Measurements from ENCODE around the gene FRMD6. TPM values are rescaled to one million over a fixed set of nuclear protein-coding genes. Genes with fewer than 3 reads are reported as not detected.
"Not testable (repeated sequence)": the region's sequence is repeated elsewhere in the genome, so short reads cannot be mapped to it uniquely, and the experiment has no call there.

Gene FRMD6
- total RNA-seq, 4 donors from 2014 or later = 35.7 to 44.9 (median 37.5) TPM

GRCh38 chr14:51759950-51760349, 108.2 kb downstream of the FRMD6 start:
- 92% methylated on average over 18 of the region's 18 CpGs for WGBS
- Histone ChIP-seq H3K27ac (replicated peaks in 1 of 4) (no peak overlapping the region), H3K36me3 (no peaks in the 10 kb centered on the region), H3K9me3 (no peaks in the 10 kb centered on the region), H3K27me3 (no peaks in the 10 kb centered on the region), H3K4me3 (no peak overlapping the region), H3K4me1 (no peaks in the 10 kb centered on the region)
- no peak for DNase-seq (ENCODE audit: extremely low spot score)
- TF ChIP-seq POLR2A (IDR thresholded peaks at IDR 0.05; ENCODE audit: low read depth) = no peak
- no peak for TF ChIP-seq POLR2AphosphoS5 (IDR thresholded peaks at IDR 0.05)
- no peak for TF ChIP-seq EP300 (IDR thresholded peaks at IDR 0.05)
- TF ChIP-seq CTCF (IDR thresholded peaks at IDR 0.05) = no peak
- intact Hi-C loops (cut with DNase I) = no loop called here

GRCh38 chr14:51765726-51766125, 114.0 kb downstream of the FRMD6 start:
- H3K27me3 ChIP-seq; H3K4me3 ChIP-seq; H3K9me3 ChIP-seq; H3K4me1 ChIP-seq; H3K36me3 ChIP-seq; intact Hi-C loops (cut with DNase I); DNase-seq (ENCODE audit: extremely low spot score); H3K27ac ChIP-seq (replicated peaks in 1 of 4): not testable (repeated sequence)
- WGBS = 94% methylated on average over 11 of the region's 13 CpGs

- 80% methylated on average over 7 of the region's 8 CpGs for WGBS
- H3K9me3 ChIP-seq; H3K4me3 ChIP-seq; H3K27me3 ChIP-seq; H3K36me3 ChIP-seq; H3K4me1 ChIP-seq; DNase-seq (ENCODE audit: extremely low spot score); H3K27ac ChIP-seq (replicated peaks in 1 of 4); intact Hi-C loops (cut with DNase I): not testable (repeated sequence)
Measured at GRCh38 chr14:51766586-51766985, 114.9 kb downstream of the FRMD6 start.

GRCh38 chr14:51769261-51769660, 117.6 kb downstream of the FRMD6 start:
- H3K4me3 ChIP-seq; H3K9me3 ChIP-seq; intact Hi-C loops (cut with DNase I); DNase-seq (ENCODE audit: extremely low spot score); H3K4me1 ChIP-seq; H3K27ac ChIP-seq (replicated peaks in 1 of 4); H3K36me3 ChIP-seq; H3K27me3 ChIP-seq: not testable (repeated sequence)
- WGBS = 85% methylated on average over 7 of the region's 7 CpGs

GRCh38 chr14:51774209-51774608, 122.5 kb downstream of the FRMD6 start:
- H3K27ac ChIP-seq (replicated peaks in 1 of 4) = no peak overlapping the region
- intact Hi-C loops (cut with DNase I) = no loop called here
- DNase-seq (ENCODE audit: extremely low spot score) = no peak
- WGBS = 94% methylated on average over 15 of the region's 19 CpGs
- H3K9me3 ChIP-seq = no peaks in the 10 kb centered on the region
- H3K4me1 ChIP-seq = peaks cover 0 to 6% (median 3%) of the 10 kb centered on the region in 4 donors
- H3K36me3 ChIP-seq = no peaks in the 10 kb centered on the region
- no peak for TF ChIP-seq POLR2AphosphoS5 (IDR thresholded peaks at IDR 0.05)
- no peak for TF ChIP-seq CTCF (IDR thresholded peaks at IDR 0.05)
- no peak for TF ChIP-seq EP300 (IDR thresholded peaks at IDR 0.05)
- no peak for TF ChIP-seq POLR2A (IDR thresholded peaks at IDR 0.05; ENCODE audit: low read depth)
- H3K4me3 ChIP-seq = no peak overlapping the region
- no peaks in the 10 kb centered on the region for H3K27me3 ChIP-seq

GRCh38 chr14:51776102-51776894, 124.6 kb downstream of the FRMD6 start:
- H3K4me1 ChIP-seq = peaks cover 6 to 14% (median 11%) of the 10 kb centered on the region in 4 donors
- no peak overlapping the region for H3K27ac ChIP-seq (replicated peaks in 1 of 4)
- H3K4me3 ChIP-seq = peak overlapping the region in 1 of 4 donors; percentile 24
- H3K27me3 ChIP-seq = no peaks in the 10 kb centered on the region
- TF ChIP-seq POLR2A (IDR thresholded peaks at IDR 0.05; ENCODE audit: low read depth) (no peak), CTCF (IDR thresholded peaks at IDR 0.05) (peak; percentile 54 to 64 (median 62))
- WGBS = 48% methylated on average over 13 of the region's 13 CpGs
- DNase-seq (ENCODE audit: extremely low spot score) = no peak
- H3K36me3 ChIP-seq = no peaks in the 10 kb centered on the region
- no peaks in the 10 kb centered on the region for H3K9me3 ChIP-seq
- intact Hi-C loops (cut with DNase I) = no loop called here

Measured in esophagus muscularis mucosa (tissue), 4 donors.